ENCODE results near the gene CTSV.
"Not testable (repeated sequence)": the region's sequence is repeated elsewhere in the genome, so short reads cannot be mapped to it uniquely, and the experiment has no call there.

The CTSV gene

DNA sequence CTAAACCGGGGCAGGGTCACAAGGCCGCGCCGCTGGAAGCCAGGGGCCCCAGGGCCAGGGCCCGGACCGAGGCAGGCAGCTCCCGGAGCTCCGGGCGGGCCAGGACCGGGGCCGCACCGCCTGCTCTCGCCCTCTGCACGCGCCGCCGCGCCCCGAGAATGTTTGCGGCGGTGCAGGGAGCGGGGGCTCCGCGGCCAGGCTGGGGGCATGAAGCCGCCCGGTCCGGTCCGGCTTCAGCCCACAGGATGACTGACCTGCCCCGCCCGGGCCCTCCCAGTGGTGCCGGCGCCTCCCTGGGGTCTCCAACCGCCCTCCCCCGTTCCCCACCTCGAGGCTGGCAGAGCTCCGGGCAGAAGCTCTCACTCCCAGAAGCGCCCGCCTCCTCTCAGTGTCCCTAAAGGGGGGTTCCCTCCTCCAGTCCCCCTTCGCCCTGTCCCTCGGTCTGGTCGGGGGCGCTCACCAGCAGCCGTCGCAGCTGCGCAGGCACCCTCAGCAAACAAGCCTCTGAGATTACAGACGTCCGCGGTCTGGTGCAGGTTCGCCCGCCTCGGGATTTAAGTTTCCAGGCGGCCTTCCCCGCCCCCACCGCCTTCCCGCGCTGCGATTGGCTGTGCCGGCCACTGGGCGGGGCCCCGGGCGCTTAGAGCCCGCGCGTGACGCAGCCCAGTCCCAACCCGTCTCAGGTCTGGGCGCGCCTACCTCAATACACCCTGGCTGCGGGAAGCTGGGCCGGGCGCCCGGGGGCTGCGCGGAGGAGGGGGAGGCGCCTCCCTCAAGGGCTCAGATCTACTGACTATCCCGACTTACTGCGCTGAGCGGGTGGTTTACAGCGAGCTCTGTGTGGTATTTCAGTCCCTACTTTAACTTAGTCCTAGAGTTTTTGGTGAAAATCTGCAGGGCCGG is at the start of gene CTSV:
TSS of gene CTSV (minus strand) at position 532 of the 903 bp plus-strand sequence. CDS start 1,099 bp downstream, outside the sequence.
- DNase-seq (ENCODE audit: low spot score), result peak; percentile 99
- ChIA-PET CTCF (interaction anchor here (0.6 to 0.8 kb wide), 4 partner anchors 17 to 464 kb away, joined by 3 to 4 read pairs (median 3); no protein-coding TSS in a partner anchor), POLR2A (ENCODE audit: low non-redundant PET) (interaction anchor here (0.6 to 1.0 kb wide), 3 partner anchors 23 to 199 kb away, joined by 3 to 5 read pairs (median 4); no protein-coding TSS in a partner anchor)
- TF ChIP-seq, protein P1, sequence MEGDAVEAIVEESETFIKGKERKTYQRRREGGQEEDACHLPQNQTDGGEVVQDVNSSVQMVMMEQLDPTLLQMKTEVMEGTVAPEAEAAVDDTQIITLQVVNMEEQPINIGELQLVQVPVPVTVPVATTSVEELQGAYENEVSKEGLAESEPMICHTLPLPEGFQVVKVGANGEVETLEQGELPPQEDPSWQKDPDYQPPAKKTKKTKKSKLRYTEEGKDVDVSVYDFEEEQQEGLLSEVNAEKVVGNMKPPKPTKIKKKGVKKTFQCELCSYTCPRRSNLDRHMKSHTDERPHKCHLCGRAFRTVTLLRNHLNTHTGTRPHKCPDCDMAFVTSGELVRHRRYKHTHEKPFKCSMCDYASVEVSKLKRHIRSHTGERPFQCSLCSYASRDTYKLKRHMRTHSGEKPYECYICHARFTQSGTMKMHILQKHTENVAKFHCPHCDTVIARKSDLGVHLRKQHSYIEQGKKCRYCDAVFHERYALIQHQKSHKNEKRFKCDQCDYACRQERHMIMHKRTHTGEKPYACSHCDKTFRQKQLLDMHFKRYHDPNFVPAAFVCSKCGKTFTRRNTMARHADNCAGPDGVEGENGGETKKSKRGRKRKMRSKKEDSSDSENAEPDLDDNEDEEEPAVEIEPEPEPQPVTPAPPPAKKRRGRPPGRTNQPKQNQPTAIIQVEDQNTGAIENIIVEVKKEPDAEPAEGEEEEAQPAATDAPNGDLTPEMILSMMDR (conservative IDR thresholded peaks at IDR 0.05; ENCODE audit: low read depth), result no peak
- H3K27ac ChIP-seq, result peak within 1 kb of the TSS; percentile 68

DNA sequence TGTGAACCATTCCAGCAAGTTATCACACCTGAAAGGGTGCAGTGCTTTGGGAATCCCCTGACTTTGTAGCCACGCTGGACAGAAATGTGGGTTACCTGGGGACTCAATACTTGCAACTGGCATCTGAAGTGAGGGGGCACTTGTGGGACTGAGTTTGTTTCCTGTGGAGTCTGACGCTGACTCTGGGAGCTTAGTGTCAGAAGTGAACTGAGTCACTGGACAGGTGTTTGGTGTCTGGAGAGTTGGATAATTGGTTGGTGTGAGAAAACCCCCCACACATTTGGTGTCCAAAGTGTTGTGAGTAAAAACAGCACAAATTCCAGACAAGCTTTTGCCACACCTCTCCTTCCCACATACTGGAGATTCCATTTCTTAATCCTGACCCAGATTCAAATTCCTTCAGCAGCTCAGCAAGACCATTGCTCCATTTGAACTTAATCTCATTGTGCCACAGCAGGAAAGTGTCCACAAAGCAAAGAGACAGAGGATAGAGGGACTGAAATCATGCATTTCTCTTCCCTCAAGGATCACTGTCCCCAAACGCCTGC is 48.8 kb upstream of the CTSV start:
- POLR2A ChIA-PET (ENCODE audit: low non-redundant PET); CTCF ChIA-PET: not testable (repeated sequence)
- DNase-seq (ENCODE audit: low spot score), result peak; percentile 16
- peak overlapping the region; percentile 64; the same call in 1 of the 2 replicates for H3K27ac ChIP-seq

DNA sequence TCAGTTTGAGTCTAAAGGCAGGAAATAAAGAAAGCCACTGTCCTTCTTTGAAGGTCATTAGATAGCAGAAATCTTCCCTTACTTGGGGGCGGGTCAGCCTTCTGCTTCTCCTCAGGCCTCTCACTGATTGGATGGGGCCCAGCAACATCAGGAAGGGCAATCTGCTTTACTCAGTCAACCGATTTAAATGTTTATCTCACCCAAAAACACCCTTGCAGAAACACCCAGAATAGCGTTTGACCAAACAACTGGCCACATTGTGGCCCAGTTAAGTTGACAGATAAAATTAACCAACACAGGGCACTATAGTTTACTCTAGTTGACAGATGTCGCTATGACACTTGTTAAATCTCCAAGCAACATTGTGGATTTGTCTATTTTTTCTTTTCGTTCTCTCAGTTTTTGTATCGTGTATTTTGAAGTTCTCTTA is 45.6 kb upstream of the CTSV start:
- H3K27ac ChIP-seq; DNase-seq (ENCODE audit: low spot score); POLR2A ChIA-PET (ENCODE audit: low non-redundant PET); CTCF ChIA-PET: not testable (repeated sequence)

DNA sequence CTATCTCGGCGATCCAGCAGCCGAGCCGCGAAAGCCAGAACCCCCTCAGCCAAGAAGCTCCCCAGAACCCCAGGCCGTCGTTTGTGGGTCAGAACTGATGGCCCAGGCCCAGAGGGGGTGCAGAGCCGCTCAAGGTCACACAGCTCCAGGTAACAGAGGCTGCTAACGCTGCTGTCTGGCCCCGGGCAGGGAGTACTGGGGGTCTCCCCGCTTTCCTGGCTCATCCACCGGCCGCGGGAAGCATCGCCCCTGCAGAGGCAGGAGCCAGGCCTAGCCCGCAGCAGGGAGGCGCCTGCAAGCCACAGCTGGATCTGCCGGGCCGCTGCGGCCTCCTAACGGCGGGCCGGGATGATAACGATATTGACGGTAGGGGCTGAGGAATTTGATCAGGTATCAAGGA is 39.4 kb upstream of the CTSV start:
- ChIA-PET POLR2A (ENCODE audit: low non-redundant PET) (no interaction called here), CTCF (no interaction called here)
- no peak overlapping the region for H3K27ac ChIP-seq
- TF ChIP-seq, protein P1 (conservative IDR thresholded peaks at IDR 0.05; ENCODE audit: low read depth), result no peak
- no peak for DNase-seq (ENCODE audit: low spot score)

DNA sequence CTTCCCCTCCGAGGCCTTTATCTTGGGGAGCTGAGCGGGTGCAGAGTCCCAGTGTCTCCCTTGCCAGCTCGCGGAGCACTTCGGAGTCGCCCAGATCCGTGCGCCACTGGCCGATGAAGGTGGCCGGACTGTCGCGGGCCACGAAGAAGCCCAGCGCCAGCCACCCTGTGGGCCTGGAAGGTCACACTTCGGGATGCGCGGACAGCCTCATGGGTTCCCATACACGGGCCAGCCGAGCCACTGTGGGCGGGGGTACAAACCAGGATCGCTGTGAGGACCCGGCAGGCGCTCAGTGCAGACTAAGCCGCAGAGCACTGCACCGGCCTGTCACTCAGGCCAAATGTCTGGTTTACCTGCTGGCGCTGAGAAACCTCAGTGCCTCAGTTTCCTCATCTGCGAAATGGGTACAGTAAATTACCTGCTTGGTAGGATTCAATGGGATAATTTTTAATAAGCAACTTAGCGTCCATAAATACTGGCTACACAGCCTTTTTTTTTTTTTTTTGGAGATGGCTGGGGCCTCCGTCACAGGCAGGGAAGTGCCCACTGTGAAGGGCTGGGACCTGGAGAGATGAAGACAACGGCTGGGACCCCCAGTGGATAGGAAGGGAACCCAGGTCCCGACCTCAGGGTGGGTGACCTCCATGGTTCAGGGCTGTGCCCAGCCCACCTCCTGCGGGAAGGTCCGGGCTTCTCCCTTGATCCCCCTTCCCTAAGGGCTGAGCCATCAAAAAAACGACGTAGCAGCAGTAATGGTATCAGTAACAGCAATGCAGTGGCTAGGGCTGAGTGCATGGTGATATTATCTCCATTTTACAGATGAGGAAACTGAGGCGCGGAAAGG is 38.7 kb upstream of the CTSV start:
- no peak overlapping the region for H3K27ac ChIP-seq
- TF ChIP-seq, protein P1 (conservative IDR thresholded peaks at IDR 0.05; ENCODE audit: low read depth), result no peak
- ChIA-PET POLR2A (ENCODE audit: low non-redundant PET) (no interaction called here), CTCF (no interaction called here)
- DNase-seq (ENCODE audit: low spot score), result no peak

DNA sequence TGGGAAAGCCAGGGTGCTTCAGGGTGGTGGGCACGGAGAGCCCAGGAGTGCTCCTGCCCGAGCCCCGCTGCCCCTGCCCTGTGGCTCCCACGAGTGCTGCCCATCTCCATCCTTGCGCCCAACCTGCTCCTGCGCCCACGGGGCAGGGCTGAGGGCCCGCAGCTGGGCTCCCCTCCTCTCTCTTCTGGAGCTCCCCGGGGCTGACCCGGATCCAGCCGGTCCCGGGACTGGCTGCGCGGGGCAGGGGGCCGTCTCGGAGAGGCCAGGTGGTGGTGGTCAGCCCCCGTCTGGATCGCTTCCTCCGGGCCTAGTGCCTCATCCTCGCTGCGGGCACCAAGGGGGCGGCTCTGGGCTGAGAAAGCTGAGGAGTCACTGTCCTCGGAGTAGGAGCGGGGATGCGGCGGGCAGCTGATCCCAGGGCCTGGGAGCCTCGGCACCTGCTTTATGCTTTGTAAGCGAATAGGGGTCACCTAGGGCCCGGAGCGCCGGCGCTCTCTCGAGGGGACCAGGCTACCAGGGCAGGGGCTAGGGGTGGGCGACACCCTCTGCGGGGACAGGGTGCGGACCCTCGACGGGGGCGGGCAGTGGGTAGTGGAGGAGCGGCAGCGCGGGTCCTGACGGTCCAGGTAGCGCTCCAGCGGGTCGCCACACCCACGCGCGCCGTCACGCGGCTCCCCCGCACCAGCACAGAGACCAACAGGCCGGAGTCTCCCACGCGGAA is 37.9 kb upstream of the CTSV start:
- DNase-seq (ENCODE audit: low spot score); H3K27ac ChIP-seq; POLR2A ChIA-PET (ENCODE audit: low non-redundant PET): not testable (repeated sequence)
- CTCF ChIA-PET, result interaction anchor here (0.6 kb wide), 1 partner anchor 29 kb away, joined by 3 read pairs; no protein-coding TSS in a partner anchor

DNA sequence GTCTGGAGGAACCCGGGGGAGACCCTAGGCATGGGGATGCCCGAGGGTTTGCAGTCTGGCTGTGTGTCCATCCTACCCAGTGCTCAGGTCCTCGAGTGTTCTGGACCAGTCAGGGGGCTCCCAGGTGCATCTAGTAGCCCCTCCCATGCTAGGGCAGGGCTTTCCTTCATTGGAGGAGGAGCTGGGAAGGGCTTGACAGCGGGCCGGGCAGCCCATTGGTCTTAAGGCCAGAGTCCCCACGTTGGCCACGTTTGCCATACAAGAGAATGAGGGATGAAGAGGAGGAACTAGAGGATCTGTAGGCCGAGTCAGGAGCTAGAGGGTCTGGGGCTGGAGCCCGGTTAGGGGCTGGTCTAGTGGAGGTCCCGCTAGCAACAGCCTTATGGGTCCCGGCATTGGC is 37.3 kb upstream of the CTSV start:
- CTCF ChIA-PET, result interaction anchor here (0.6 kb wide), 1 partner anchor 30 kb away, joined by 3 read pairs; no protein-coding TSS in a partner anchor
- no peak for DNase-seq (ENCODE audit: low spot score)
- POLR2A ChIA-PET (ENCODE audit: low non-redundant PET), result no interaction called here
- no peak overlapping the region for H3K27ac ChIP-seq
- TF ChIP-seq, protein P1 (conservative IDR thresholded peaks at IDR 0.05; ENCODE audit: low read depth), result no peak
